Uterus (tissue), 4 donors: ENCODE data around the gene ZFP1. TPM values are rescaled to one million over a fixed set of nuclear protein-coding genes. Genes with fewer than 3 reads are reported as not detected.

ENCODE experiments used
- DNase-seq, 2 donors: peaks; one replicate each; pipeline ENCODE4 v3.0.0-alpha.2; 2019 to 2020
- H3K27ac ChIP-seq, 2 donors: fragments of 200-600 bp; sonication (generic); 1 replicate in 1 of 2; 2 replicates in 1 of 2; pipeline ENCODE4 v1.5.1; 2016 to 2018
- H3K27me3 ChIP-seq, 2 donors: fragments of 200-600 bp; sonication (generic); one replicate each; pipeline ENCODE4 v1.5.1; 2018 to 2019; ENCODE audit warnings: control low read depth in 1 of 2
- H3K36me3 ChIP-seq, 2 donors: fragments of 200-600 bp; sonication (generic); one replicate each; pipeline ENCODE4 v1.5.1; 2019; ENCODE audit warnings: control low read depth in 1 of 2
- H3K4me1 ChIP-seq, 2 donors: fragments of 200-600 bp; sonication (generic); one replicate each; pipeline ENCODE4 v1.5.1; 2018 to 2019; ENCODE audit warnings: control low read depth in 1 of 2
- H3K4me3 ChIP-seq, 2 donors: fragments of 200-600 bp; sonication (generic); 1 replicate in 1 of 2; 2 replicates in 1 of 2; pipeline ENCODE4 v1.5.1; 2018 to 2019; ENCODE audit warnings: mild to moderate bottlenecking in 1 of 2
- H3K9me3 ChIP-seq, 2 donors: fragments of 200-600 bp; sonication (generic); one replicate each; pipeline ENCODE4 v1.5.1; 2019; ENCODE audit warnings: control low read depth in 1 of 2
- POLR2A ChIP-seq, 2 donors: fragments of 450-650 bp; IDR thresholded peaks; one replicate each; pipeline ENCODE4 v1.6.1; 2016; ENCODE audit warnings: antibody characterized with exemption in 2 of 2, mild to moderate bottlenecking in 1 of 2, moderate library complexity in 1 of 2
- intact Hi-C: fragments of 100-400 bp; cut with DNase I; formaldehyde crosslinking; loops from one replicate; pipeline ENCODE4 v1.15.1; 2023; ENCODE audit warnings: low total_unique reads
- total RNA-seq, 4 donors: library from RNA; depleted of rRNA in 3 of 4; stranded (reverse); fragments of >200 nt in 3 of 4; gene quantifications; one replicate each; pipeline versions ENCODE4 v1.1.0 to v1.2.4, GENCODE V29; 2014 to 2023
- TF ChIP-seq, protein P1 (sequence below), 4 experiments: fragments of 200-600 bp in 2 of 4; fragments of 450-650 bp in 2 of 4; sonication (generic) in 2 of 4; IDR thresholded peaks; one replicate each; pipeline ENCODE4 v1.5.1; 2016 to 2019; ENCODE audit warnings: antibody characterized with exemption in 4 of 4, mild to moderate bottlenecking in 2 of 4, moderate library complexity in 1 of 4
- donor health status: DM: yes; HTN: yes; CAD: no.

Gene ZFP1
- total RNA-seq, 4 donors from 2014 or later: 5.9 to 39.7 (median 16.2) TPM

DNA sequence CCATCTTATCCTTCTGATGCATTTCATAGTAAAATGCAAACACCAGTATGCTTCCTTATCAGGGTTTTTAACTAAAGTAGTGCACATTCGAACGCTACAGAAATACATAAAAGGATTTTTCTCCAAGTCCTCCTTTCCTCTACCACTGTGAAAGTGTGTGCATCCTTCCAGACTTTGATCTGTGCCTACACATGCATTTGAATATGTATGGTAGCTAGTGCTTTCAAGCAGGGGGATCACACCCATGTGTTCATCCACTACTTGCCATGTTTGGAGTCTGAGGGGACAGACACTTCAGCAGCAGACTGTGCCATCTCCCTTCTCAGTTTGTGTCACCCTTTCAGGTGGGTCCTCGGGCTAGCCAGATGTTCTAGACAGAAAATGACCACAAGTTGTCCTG lies 46.7 kb upstream of the ZFP1 start:
- no peak overlapping the region for H3K4me3 ChIP-seq
- TF ChIP-seq POLR2A (IDR thresholded peaks at IDR 0.05): no peak
- TF ChIP-seq, protein P1, sequence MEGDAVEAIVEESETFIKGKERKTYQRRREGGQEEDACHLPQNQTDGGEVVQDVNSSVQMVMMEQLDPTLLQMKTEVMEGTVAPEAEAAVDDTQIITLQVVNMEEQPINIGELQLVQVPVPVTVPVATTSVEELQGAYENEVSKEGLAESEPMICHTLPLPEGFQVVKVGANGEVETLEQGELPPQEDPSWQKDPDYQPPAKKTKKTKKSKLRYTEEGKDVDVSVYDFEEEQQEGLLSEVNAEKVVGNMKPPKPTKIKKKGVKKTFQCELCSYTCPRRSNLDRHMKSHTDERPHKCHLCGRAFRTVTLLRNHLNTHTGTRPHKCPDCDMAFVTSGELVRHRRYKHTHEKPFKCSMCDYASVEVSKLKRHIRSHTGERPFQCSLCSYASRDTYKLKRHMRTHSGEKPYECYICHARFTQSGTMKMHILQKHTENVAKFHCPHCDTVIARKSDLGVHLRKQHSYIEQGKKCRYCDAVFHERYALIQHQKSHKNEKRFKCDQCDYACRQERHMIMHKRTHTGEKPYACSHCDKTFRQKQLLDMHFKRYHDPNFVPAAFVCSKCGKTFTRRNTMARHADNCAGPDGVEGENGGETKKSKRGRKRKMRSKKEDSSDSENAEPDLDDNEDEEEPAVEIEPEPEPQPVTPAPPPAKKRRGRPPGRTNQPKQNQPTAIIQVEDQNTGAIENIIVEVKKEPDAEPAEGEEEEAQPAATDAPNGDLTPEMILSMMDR (IDR thresholded peaks at IDR 0.05): no peak
- H3K36me3 ChIP-seq: no peaks in the 10 kb centered on the region
- no peaks in the 10 kb centered on the region for H3K27me3 ChIP-seq
- H3K27ac ChIP-seq: no peak overlapping the region
- intact Hi-C loops: no loop called here
- DNase-seq: no peak
- no peaks in the 10 kb centered on the region for H3K9me3 ChIP-seq
- peaks cover 11 to 17% of the 10 kb centered on the region in 2 donors for H3K4me1 ChIP-seq

DNA sequence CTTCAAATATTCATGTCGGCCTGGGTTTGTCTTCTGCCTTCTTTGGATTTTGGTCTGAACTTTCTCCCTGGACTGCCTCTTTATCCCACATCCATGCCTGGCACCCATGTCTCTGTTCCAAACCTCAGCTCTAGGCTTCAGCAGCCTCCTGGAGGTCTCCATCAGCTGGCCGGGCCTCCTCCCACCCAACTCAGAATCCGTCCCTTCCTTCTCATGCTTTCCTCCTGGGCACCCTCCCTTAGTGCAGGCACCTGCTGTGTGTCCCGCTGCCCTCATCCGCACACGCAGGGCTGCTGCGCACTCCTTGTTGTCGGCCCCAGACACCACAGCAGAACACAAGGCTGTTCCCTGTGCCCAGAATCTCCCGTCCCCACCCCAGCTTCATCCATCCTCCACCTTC lies 45.7 kb upstream of the ZFP1 start:
- no peak for DNase-seq
- Histone ChIP-seq H3K9me3 (no peaks in the 10 kb centered on the region), H3K36me3 (no peaks in the 10 kb centered on the region), H3K4me3 (no peak overlapping the region), H3K27ac (no peak overlapping the region), H3K27me3 (no peaks in the 10 kb centered on the region), H3K4me1 (peaks cover 11 to 17% of the 10 kb centered on the region in 2 donors)
- TF ChIP-seq, protein P1 (IDR thresholded peaks at IDR 0.05): no peak
- TF ChIP-seq POLR2A (IDR thresholded peaks at IDR 0.05): no peak
- intact Hi-C loops: no loop called here

DNA sequence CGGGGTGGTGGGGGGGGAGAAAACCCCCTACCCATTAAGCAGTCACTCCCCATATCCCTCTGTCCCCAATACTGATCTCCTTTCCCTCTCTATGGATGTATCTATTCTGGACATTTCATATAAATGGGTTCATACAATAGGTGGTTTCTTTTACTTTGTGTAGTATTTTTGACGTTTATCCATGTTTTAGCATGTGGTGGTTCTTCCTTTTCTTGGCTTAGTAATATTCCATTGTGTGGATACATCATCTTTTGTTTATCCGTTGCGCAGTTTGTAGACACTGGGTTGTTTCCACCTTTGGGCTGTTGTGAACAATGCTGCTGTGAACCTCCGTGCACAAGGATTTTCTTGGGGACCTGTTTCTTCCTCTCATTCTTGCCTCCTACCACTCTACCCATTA lies 44.3 kb upstream of the ZFP1 start:
- Histone ChIP-seq H3K4me1 (peaks cover 8 to 17% of the 10 kb centered on the region in 2 donors), H3K4me3 (no peak overlapping the region), H3K36me3 (no peaks in the 10 kb centered on the region), H3K9me3 (no peaks in the 10 kb centered on the region), H3K27me3 (no peaks in the 10 kb centered on the region), H3K27ac (no peak overlapping the region)
- intact Hi-C loops: no loop called here
- no peak for DNase-seq
- TF ChIP-seq, protein P1 (IDR thresholded peaks at IDR 0.05): no peak
- TF ChIP-seq POLR2A (IDR thresholded peaks at IDR 0.05): no peak

DNA sequence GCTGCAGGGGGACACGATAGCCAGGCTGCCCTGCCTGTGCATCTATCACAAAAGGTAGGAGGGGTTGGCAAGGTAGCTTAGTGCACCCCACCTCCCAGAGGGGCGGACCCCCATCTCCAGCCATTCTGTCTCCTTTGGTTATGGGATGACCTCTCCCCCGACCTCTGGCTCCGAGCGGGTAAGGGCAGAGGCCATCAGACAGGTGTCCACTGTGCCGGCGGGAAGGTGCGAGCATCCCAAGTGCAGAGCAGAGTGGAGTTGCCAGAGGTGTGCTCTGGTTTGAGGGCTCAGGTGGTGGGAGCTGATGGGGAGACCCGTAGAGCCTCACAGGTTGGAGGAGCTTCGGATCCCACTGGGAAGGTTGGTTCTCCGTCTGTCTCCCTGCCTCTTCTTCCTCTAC lies 43.5 kb upstream of the ZFP1 start:
- no peaks in the 10 kb centered on the region for H3K27me3 ChIP-seq
- H3K4me3 ChIP-seq: no peak overlapping the region
- peak overlapping the region; percentile 76 to 80 for H3K27ac ChIP-seq
- TF ChIP-seq POLR2A (IDR thresholded peaks at IDR 0.05): no peak
- TF ChIP-seq, protein P1 (IDR thresholded peaks at IDR 0.05): no peak
- intact Hi-C loops: no loop called here
- peak in 1 of 2 donors; percentile 16 for DNase-seq
- H3K36me3 ChIP-seq: no peaks in the 10 kb centered on the region
- no peaks in the 10 kb centered on the region for H3K9me3 ChIP-seq
- peaks cover 16 to 19% of the 10 kb centered on the region in 2 donors for H3K4me1 ChIP-seq

DNA sequence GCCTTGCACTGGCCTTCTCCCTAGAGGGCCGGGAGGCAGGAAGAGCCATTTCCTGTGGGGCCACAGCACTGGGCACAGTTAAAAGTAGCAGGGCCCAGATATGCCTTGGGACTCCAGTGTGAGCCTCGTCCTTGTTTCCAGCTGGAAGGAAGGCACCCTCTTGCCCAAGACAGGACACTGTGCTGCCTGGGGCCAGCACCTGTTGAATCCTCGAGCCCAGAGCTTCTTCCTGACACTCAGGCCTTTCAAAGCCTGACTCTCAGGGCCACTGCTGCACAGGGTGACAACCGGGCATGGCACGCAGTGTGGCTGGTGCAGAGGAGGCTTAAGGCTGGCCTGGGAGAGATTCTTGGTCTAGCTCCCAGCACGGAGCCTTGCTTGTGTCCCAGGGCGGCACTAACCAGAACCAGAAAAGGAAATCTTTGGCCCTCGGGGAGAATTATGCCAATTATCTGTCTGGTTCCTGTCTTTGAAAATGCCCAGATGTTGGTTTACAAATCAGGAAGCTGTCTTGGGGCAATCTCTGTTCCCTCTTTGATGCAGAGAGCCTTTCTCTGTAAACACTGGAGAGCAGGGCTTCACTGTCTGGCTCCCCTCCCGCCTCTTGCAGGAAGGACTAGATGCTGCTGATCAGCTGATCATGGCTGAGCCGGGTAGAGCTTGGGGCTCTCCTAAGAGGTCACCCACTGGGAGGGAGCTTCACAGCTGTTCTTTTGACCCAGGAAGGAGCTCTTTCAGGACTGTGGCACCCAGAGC lies 42.8 kb upstream of the ZFP1 start:
- TF ChIP-seq, protein P1 (IDR thresholded peaks at IDR 0.05): no peak
- TF ChIP-seq POLR2A (IDR thresholded peaks at IDR 0.05): no peak
- Histone ChIP-seq H3K27me3 (no peaks in the 10 kb centered on the region), H3K4me1 (peaks cover 19 to 23% of the 10 kb centered on the region in 2 donors), H3K36me3 (no peaks in the 10 kb centered on the region), H3K9me3 (no peaks in the 10 kb centered on the region), H3K27ac (peak overlapping the region; percentile 76 to 80), H3K4me3 (no peak overlapping the region)
- intact Hi-C loops: no loop called here
- peak in 1 of 2 donors; percentile 77 for DNase-seq
